ENCODE data around the gene APLN.

Gene APLN

GRCh38 chrX:129653181-129653970, 1.4 kb downstream of the APLN start:
- TF ChIP-seq ZNF274 (IDR thresholded peaks at IDR 0.05; ENCODE audit: low read depth, low read length) = no peak
- no peak overlapping the region for H3K4me3 ChIP-seq (ENCODE audit: low read length)

- no peak for TF ChIP-seq ZNF274 (IDR thresholded peaks at IDR 0.05; ENCODE audit: low read depth, low read length)
- no peak overlapping the region for H3K4me3 ChIP-seq (ENCODE audit: low read length)
These were observed 2.1 kb downstream of the APLN start for GRCh38 chrX:129652565-129653169.

GRCh38 chrX:129651756-129652564, 2.8 kb downstream of the APLN start:
- H3K4me3 ChIP-seq (ENCODE audit: low read length) = no peak overlapping the region
- TF ChIP-seq ZNF274 (IDR thresholded peaks at IDR 0.05; ENCODE audit: low read depth, low read length) = no peak

GRCh38 chrX:129650821-129651510, 3.8 kb downstream of the APLN start:
- no peak overlapping the region for H3K4me3 ChIP-seq (ENCODE audit: low read length)
- TF ChIP-seq ZNF274 (IDR thresholded peaks at IDR 0.05; ENCODE audit: low read depth, low read length) = no peak

GRCh38 chrX:129650183-129650689, 4.5 kb downstream of the APLN start:
- no peak overlapping the region for H3K4me3 ChIP-seq (ENCODE audit: low read length)
- TF ChIP-seq ZNF274 (IDR thresholded peaks at IDR 0.05; ENCODE audit: low read depth, low read length) = no peak

GRCh38 chrX:129649268-129650182, 5.2 kb downstream of the APLN start:
- no peak for TF ChIP-seq ZNF274 (IDR thresholded peaks at IDR 0.05; ENCODE audit: low read depth, low read length)
- no peak overlapping the region for H3K4me3 ChIP-seq (ENCODE audit: low read length)

GRCh38 chrX:129648514-129649267, 6.1 kb downstream of the APLN start:
- TF ChIP-seq ZNF274 (IDR thresholded peaks at IDR 0.05; ENCODE audit: low read depth, low read length) = no peak

GRCh38 chrX:129647418-129648410, 7.0 kb downstream of the APLN start:
- TF ChIP-seq ZNF274 (IDR thresholded peaks at IDR 0.05; ENCODE audit: low read depth, low read length) = no peak
- no peak overlapping the region for H3K4me3 ChIP-seq (ENCODE audit: low read length)

More at GRCh38 chrX:129648514-129649267, 6.1 kb downstream of the APLN start:
- no peak overlapping the region for H3K4me3 ChIP-seq (ENCODE audit: low read length)

GRCh38 chrX:129646566-129647417, 8.0 kb downstream of the APLN start:
- no peak overlapping the region for H3K4me3 ChIP-seq (ENCODE audit: low read length)
- TF ChIP-seq ZNF274 (IDR thresholded peaks at IDR 0.05; ENCODE audit: low read depth, low read length) = no peak

- no peak for TF ChIP-seq ZNF274 (IDR thresholded peaks at IDR 0.05; ENCODE audit: low read depth, low read length)
- no peak overlapping the region for H3K4me3 ChIP-seq (ENCODE audit: low read length)
These were observed 12.1 kb downstream of the APLN start for GRCh38 chrX:129642641-129643040.
